ENCODE results near the gene PRAMEF17.
"Not testable (repeated sequence)": the region's sequence is repeated elsewhere in the genome, so short reads cannot be mapped to it uniquely, and the experiment has no call there.

The PRAMEF17 gene, protein sequence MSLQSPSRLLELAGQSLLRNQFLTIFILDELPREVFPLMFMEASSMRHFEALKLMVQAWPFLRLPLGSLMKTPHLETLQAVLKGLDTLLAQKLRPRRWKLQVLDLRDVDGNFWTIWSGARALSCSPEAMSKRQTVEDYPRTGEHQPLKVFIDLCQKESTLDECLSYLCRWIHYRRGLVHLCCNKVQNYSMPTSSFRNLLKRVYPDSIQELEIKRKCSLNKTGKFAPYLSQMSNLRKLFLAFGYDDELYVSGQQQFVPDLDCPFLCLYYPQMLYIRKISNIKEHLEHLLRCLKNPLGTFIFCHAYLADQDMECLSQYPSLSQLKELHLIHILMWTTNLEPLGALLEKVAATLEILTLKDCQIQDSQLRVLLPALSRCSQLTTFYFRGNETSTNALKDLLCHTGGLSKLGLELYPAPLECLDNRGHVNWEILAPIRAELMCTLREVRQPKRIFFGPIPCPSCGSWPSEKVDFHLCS
- total RNA-seq = 0 reads per million in 2 donors

DNA sequence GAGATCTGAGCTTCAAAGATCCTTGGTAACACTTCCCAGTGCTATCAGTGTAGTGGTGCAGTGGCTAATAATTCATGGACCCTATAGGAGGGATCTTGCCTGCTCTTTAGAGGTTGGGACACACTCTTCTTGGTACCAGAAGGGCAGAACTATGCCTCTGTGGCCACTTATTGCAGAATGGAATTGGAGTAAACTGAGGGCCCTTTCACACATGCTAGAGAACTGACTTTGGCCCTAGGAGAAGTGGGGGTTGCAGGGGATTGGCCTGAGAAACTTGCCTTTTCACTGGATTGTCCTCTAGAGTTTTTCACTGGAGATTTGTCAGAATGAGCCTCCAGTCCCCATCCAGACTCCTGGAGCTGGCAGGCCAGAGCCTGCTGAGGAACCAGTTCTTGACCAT, at the start of gene PRAMEF17:
Gene PRAMEF17, plus strand, starts transcription at position 301 of the 400 bp plus-strand sequence. Its CDS starts 26 bp downstream, at position 327.
- DNase-seq = not testable (repeated sequence)

DNA sequence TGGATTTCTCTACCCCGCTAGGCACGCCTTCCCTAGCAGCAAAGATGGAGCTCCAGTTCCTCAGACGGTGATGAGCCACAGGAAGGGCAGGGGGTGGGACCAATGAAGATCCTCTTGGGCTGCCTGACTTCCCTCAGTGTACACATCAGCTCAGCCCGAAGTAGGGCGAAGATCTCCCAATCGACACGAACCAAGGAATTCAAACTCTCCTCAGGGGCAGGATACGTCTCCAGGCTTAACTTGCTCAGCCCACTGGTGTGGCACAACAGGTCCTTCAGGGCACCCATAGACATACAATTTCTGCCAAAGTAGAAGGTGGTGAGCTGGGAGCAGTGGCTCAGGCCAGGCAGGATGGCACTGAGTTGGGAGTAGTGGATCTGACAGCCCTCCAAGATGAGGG, 46.9 kb upstream of the PRAMEF17 start:
- not testable (repeated sequence) for DNase-seq

DNA sequence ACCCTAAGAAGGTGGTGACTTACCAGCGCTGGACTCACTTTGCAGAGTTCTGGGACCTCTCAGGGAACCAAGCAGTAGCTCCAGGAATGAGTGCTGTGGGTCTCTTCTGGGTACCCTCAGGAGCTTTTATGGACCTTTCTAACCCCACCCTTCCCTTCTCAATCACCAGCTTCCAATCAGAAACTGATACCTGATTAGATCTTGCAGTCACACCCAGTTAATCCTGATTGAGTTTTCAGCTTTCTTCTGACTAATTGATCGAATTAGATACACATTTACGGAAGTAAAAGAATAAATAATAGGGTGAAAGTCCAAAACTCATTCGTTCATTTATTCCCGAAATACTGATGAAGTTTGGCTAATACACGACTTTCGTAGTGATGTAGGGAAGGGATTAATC, 42.4 kb upstream of the PRAMEF17 start, which contains the start of gene PRAMEF14:
Gene PRAMEF14, minus strand, starts transcription at position 101 of the 400 bp plus-strand sequence. CDS start 1,820 bp downstream, outside the sequence.
- not testable (repeated sequence) for DNase-seq

DNA sequence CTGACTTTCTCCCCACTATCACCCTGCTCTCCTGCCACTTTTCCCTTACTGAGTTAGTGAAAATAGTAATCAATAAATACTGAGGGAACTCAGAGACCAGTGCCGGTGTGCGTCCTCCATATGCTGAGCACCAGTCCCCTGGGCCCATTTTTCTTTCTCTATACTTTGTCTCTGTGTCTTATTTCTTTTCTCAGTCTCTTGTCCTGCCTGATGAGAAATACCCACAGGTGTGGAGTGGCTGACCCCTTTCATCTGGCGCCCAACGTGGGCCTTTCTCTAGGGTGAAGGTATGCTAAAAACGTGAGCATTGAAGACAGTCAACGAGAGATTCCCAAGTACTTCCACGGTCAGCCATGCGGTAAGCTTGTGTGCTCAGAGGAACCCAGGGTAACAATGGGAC, 36.0 kb upstream of the PRAMEF17 start:
- not testable (repeated sequence) for DNase-seq

DNA sequence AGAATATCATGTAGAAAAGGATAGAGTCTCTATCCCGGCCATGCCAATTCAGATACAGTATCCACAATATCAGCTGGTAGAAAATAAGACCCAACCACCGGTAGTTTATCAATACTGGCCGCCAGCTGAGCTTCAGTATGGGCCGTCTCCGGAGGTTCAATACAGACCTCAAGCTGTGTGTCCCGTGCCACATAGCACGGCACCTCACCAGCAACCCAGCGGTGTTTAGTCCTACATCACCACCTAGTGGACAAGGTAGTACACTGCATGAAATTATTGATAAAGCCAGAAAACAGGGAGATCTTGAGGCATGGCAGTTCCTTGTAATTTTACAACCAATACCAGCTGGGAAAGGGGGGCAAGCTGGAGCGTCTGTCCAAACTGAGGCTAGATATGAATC, 35.0 kb upstream of the PRAMEF17 start:
- not testable (repeated sequence) for DNase-seq

DNA sequence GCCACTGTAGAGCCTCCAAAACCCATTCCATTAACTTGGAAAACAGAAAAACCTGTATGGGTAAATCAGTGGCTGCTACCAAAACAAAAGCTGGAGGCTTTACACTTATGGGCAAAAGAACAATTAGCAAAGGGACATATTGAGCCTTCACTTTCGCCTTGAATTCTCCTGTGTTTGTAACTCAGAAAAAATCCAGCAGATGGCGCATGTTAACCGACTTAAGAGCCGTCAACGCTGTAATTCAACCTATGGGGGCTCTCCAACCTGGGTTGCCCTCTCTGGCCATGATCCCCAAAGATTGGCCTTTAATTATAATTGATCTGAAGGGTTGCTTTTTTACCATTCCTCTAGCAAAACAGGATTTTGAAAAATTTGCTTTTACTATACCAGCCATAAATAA, 32.7 kb upstream of the PRAMEF17 start:
- not testable (repeated sequence) for DNase-seq

DNA sequence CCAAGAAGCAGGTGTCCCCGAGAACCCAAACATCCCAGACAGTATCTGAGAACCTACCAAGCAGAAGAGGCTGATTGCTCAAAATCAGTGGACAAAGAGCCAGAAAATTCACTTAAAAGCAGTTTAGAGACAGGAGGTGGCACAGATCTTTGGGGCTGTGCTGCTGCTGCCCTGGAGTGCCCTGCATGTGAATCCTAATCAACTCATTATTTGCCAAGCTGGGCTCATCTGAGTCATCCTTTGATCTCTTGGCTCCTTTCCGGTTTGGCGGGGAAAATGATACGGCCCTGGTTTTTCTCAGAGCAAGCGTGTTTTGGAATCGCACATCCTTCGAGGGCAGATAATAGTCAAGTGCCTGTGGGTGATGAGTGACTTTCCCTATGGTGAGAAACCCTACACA, 27.1 kb upstream of the PRAMEF17 start:
- DNase-seq = not testable (repeated sequence)

DNA sequence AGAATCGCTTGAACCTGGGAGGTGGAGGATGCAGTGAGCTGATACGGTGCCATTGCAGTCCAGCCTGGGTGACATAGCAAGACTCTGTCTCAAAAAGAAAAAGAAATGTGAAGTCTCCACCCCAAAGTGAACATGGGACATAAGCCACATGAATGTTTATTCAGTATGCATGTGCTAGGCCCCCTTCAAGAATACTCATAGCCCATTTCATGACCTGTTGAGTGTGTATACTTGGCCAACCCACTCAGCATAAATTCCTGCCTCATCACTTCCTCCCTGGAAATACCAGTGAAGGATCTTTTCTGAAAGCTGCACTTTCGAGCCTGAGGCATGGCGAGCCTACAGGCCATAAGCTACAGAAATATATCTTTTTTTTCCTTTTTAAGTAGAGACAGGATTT, 24.5 kb upstream of the PRAMEF17 start:
- not testable (repeated sequence) for DNase-seq

DNA sequence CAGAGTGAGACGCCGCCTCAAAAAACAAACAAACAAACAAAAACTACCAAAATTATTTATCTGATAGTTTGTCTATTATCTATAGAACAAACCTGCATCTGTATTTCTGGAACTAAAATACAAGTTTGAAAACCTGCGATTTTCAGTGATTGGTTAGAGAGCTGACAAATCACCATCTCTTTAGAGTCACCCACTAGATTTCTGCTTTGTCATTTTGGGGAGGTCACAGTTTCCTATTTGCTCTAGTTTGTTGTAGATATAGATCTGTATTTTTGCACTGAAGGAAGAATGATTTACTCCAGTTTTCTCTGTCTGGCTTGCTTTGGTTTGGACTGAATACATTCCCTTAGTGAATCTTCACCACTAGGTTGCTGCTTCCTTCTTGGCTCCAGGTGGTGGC, 22.9 kb upstream of the PRAMEF17 start:
- not testable (repeated sequence) for DNase-seq

DNA sequence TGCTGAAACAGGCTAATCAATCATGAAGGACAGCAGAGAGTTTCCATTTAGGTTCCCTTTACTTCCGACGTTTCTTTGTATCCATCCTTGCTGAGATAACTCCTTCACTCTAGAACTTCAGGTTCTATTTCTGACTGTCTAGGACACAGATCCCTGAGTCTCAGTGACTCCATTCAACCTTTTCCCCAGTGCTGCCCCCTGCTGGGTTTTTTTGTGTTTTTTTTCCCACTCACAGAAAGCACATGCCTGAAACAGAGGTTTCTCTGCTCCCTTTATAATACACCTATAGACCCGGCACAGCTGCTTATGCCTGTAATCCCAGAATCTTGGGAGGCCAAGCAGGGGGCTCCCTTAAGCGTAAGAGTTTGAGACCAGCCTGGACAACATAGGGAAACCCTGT, 20.9 kb upstream of the PRAMEF17 start:
- DNase-seq = not testable (repeated sequence)

DNA sequence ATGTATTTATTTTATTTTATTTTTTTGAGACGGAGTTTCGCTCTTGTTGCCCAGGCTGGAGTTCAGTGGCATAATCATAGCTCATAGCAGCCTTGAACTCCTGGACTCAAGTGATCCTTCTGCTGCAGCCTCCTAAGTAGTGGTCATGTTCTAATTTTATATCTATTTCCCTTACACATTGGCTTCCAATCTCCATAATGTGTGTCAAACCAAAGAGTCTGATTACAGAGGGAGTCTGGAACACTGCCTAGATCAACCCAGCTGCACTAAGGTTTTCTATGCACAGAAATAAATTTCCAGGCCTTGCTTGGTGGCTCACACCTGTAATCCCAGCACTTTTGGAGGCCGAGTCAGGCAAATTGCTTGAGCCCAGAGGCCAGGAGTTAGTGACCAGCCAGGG, 10.4 kb upstream of the PRAMEF17 start:
- not testable (repeated sequence) for DNase-seq

DNA sequence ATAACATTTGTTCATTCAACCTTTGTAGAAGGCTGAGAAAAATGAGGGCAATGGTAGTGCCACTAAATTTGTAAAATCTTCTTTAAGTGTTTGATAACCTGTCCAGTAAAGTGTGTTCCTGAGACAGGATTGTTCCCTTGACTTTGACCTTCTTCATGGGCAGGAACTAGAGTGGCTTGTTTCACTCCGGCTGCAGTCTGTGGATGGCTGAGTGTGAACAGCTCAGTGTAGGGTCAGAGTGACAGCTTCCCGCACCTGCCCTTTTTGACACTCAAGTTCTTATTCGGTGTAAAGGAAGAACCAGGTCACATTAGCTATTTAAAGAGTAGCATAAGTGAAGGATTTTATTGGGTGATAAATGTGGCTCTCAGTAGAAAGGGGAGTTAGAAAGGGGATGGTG, 9.1 kb upstream of the PRAMEF17 start:
- not testable (repeated sequence) for DNase-seq

DNA sequence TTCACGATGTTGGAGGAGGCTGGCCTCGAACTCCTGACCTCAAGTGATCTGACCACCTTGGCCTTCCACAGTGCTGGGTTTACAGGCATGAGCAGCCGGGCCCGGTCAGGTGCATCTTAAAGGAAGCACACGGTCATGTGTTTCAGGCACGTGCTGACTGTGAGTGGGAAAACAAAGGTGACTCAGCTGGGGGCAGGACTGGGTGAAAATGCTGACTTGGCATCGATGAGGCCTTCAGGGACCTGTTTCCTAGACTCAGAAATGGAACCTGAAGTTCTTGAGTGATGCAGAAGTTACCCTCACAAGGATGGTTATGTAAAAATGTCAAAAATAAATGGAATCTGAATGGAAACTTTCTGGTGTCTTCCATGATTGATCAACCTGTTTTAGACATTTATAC, 3.6 kb downstream of the PRAMEF17 start:
- DNase-seq = not testable (repeated sequence)

DNA sequence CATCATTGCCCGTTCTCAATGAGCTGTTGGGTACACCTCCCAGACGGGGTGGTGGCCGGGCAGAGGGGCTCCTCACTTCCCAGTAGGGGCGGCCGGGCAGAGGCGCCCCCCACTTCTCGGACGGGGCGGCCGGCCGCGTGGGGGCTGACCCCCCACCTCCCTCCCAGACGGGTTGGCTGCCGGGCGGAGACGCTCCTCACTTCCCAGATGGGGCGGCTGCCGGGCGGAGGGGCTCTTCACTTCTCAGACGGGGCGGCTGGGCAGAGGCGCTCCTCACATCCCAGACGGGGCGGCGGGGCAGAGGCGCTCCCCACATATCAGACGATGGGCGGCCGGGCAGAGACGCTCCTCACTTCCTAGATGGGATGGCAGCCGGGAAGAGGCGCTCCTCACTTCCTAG, 5.3 kb downstream of the PRAMEF17 start:
- DNase-seq = not testable (repeated sequence)

DNA sequence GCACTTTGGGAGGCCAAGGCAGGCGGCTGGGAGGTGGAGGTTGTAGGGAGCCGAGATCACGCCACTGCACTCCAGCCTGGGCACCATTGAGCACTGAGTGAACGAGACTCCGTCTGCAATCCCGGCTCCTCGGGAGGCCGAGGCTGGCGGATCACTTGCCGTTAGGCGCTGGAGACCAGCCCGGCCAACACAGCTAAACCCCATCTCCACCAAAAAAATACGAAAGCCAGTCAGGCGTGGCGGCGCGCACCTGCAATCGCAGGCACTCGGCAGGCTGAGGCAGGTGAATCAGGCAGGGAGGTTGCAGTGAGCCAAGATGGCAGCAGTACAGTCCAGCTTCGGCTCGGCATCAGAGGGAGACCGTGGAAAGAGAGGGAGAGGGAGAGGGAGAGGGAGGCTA, 5.9 kb downstream of the PRAMEF17 start:
- not testable (repeated sequence) for DNase-seq

DNA sequence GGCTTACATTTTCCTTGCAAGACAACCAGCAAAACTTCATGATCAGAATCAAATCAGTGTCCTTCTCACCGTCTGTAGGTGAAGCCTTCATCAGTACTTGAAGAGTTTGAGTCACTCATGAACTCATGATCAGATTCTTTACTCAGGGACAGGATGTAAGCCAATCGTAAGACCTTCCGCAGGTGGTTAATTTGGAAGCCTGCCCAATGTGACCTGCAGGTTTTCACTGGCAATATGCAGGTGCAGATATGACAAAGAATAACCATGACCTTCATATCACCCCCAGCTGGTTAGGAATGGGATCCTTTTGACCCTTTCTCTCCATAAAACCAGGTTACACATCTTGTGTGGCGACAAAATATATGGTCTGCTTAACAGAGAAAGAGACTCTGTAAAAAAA, 18.4 kb downstream of the PRAMEF17 start:
- DNase-seq = no peak

DNA sequence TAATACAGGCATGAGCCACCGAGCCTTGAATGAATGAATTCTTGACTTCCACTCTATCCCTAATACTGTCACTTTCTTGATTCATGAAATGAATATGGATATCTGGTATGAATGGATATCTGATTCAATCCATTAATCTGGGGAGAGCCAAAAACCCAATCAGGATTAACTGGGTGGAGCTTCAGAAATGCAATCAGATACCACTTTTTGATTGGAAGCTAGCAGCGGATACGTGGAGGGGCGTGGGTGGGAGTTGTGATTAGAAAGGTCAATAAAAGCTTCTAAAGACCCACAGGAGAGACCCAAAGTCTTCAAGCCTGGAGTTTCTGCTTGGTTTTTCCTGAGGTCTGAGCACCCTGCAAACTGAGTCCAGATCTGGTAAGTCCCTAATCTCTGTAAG, 20.7 kb downstream of the PRAMEF17 start, which contains the start of gene PRAMEF20:
Gene PRAMEF20, plus strand, starts transcription at position 301 of the 400 bp plus-strand sequence. CDS start 5,905 bp downstream, outside the sequence.
- not testable (repeated sequence) for DNase-seq

DNA sequence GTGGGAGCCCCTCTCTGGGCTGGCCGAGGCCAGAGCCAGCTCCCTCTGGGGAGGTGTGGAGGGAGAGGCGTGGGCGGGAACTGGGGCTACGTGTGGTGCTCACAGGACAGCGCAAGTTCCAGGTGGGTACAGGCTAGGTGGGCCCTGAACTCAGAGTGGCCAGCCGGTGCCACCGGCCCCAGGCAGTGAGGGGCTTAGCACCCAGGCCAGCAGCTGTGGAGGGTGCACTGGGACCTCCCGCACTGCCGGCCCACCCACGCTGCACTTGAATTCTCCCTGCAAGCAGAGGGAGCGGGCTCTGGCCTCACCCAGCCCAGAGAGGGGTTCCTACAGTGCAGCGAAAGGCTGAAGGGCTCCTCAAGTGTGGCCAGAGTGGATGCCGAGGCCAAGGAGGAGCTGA, 41.1 kb downstream of the PRAMEF17 start:
- no peak for DNase-seq

DNA sequence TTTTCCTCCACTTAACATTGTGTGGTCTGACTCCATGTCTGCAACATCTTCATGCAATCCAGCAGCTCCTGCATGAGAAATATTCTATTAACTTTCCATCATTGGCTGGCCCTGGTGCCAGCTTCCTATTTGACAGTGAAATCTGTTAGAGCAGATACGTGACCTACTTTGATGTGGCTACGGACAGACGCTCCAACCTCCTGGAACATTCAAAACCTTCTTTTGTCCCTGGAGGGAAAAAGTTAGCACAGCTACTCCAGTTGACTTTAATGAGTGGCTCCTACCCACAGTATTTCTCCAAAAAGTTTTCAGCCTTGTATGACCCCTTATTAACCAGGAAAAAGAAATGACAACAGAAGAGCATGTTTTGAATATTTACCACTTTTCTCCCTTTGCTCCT, 42.8 kb downstream of the PRAMEF17 start:
- no peak for DNase-seq

DNA sequence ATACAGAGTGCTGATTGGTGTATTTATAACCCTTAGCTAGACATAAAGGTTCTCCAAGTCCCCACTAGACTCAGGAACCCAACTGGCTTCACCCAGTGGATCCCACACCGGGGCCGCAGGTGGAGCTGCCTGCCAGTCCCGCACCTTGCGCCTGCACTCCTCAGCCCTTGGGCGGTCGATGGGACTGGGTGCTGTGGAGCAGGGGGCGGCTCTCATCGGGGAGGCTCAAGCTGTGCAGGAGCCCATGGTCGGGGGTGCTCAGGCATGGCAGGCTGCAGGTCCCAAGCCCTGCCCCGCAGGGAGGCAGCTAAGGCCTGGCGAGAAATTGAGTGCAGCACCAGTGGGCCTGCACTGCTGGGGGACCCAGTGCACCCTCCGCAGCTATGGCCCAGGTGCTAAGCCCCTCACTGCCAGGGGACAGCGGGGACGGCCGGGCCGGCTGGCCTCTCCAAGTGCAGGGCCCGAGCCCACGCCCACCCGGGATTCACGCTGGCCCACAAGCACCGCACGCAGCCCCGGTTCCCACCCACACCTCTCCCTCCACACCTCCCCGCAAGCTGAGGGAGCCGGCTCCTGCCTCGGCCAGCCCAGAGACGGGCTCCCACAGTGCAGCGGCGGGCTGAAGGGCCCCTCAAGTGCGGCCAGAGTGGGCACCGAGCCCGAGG, 44.4 kb downstream of the PRAMEF17 start:
- not testable (repeated sequence) for DNase-seq

DNA sequence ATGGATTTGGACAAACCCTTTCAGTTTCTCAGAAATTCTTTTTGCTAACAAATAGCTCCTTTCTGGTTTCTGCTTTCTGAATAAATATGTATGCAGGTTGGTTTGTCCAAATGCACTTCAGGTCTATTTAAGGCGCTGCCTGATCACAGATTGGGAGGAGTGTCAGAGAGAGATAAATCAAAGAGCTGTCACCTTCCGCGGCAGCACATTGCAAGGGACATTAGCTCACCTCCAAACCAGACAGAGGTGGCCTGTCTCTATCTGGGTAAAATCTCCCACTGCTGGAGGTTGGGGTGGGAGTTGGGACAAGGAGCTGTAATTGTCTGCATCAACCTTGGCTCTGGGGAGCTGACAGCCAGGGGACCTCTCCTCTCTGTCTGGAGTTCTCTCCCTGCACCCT, 46.0 kb downstream of the PRAMEF17 start:
- no peak for DNase-seq

DNA sequence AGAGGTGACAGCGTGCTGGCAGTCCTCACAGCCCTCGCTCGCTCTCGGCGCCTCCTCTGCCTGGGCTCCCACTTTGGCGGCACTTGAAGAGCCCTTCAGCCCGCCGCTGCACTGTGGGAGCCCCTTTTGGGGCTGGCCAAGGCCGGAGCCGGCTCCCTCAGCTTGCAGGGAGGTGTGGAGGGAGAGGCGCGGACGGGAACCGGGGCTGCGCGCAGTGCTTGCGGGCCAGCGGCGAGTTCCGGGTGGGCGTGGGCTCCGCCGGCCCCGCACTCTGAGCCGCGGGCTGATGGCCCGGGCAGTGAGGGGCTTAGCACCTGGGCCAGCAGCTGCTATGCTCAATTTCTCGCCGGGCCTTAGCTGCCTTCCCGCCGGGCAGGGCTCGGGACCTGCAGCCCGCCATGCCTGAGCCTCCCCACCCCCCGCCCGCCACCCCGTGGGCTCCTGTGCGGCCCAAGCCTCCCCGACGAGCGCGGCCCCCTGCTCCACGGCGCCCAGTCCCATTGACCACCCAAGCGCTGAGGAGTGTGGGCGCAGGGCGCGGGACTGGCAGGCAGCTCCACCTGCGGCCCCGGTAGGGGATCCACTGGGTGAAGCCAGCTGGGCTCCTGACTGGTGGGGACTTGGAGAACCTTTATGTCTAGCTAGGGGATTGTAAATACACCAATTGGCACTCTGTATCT, 49.8 kb downstream of the PRAMEF17 start:
- DNase-seq = not testable (repeated sequence)
